GM23248 (cell line): Measurements from ENCODE around the gene PIK3R1.
"Not testable (repeated sequence)": the region's sequence is repeated elsewhere in the genome, so short reads cannot be mapped to it uniquely, and the experiment has no call there.

Experiments
- EZH2 ChIP-seq: fragments of 200-600 bp; sonication (generic); IDR thresholded peaks from 2 replicates; pipeline ENCODE4 v1.6.1; 2018; ENCODE audit warnings: antibody characterized with exemption, mild to moderate bottlenecking; ENCODE audit not compliant: insufficient read depth, poor library complexity, severe bottlenecking
- EZH2phosphoT487 ChIP-seq: fragments of 200-600 bp; sonication (generic); IDR thresholded peaks from 2 replicates; pipeline ENCODE4 v1.6.1; 2018; ENCODE audit warnings: antibody characterized with exemption, moderate library complexity, mild to moderate bottlenecking, low read depth; ENCODE audit not compliant: insufficient read depth

DNA sequence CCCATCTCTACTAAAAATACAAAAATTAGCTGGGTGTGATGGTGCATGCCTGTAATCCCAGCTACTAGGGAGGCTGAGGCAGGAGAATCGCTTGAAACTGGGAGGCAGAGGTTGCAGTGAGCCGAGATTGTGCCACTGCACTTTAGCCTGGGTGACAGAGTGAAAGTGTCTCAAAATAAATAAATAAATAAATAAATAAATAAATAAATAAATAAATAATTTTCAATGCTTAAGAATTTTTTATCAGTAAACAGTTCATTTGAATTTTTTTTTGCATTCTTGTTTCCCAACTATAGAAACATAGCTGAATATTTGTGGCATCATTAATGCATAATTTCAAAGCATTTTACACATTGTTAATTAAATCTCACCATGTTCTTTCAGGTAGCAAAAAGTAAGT, 19.7 kb downstream of the PIK3R1 start:
- TF ChIP-seq EZH2, EZH2phosphoT487: not testable (repeated sequence)
